ENCODE measurements around the gene WNT1. TPM values are rescaled to one million over a fixed set of nuclear protein-coding genes. Genes with fewer than 3 reads are reported as not detected.

Gene WNT1
- total and polyA plus RNA-seq, 9 of the 15 experiments (the other 6 are each of a cell fraction or from before 2014, with no cell fraction given): not detected

GRCh38 chr12:49027846-49028555 is 49.9 kb downstream of the WNT1 start:
- Histone ChIP-seq H3K9ac (ENCODE audit: insufficient read depth in 1 of 2, low read depth in 2 of 2, low read length in 2 of 2) (no peak overlapping the region), H4K20me1 (replicated peaks; ENCODE audit: control insufficient read depth, insufficient read depth, low read length) (0 out of 2 replicates have a peak, but pooled peaks cover 5% of the 10 kb centered on the region), H3K36me3 (ENCODE audit: control insufficient read depth, insufficient read depth, low read length) (peaks cover 100% of the 10 kb centered on the region), H3K4me1 (replicated peaks in 1 of 2; ENCODE audit: control insufficient read depth in 2 of 2, insufficient read depth in 2 of 2, low read length in 2 of 2) (peaks cover 0 to 7% of the 10 kb centered on the region in 2 experiments; a peak in 1 of 5 replicates), H3K4me2 (ENCODE audit: insufficient read depth, low read length) (no peak overlapping the region), H2AFZ (ENCODE audit: low read depth, low read length) (no peak overlapping the region), H3K27me3 (ENCODE audit: control insufficient read depth in 2 of 2, insufficient read depth in 2 of 2, low read length in 2 of 2) (no peaks in the 10 kb centered on the region), H3K9me1 (ENCODE audit: control insufficient read depth, insufficient read depth, low read length) (no peaks in the 10 kb centered on the region), H3K4me3 (no peak overlapping the region), H3K79me2 (ENCODE audit: control insufficient read depth, insufficient read depth, low read length) (no peaks in the 10 kb centered on the region), H3K9me3 (replicated peaks; ENCODE audit: control insufficient read depth, insufficient read depth, low read depth, low read length) (no peaks in the 10 kb centered on the region), H3K27ac (ENCODE audit: extremely low read depth, low read depth, low read length) (no peak overlapping the region)
- 98% methylated on average over 9 of the region's 9 CpGs for WGBS (ENCODE audit: insufficient coverage, low coverage, missing lambda C conversion rate)
- no TSS peak for BruUV-seq (replicated peaks)
- in situ Hi-C loops (cut with MboI) (no loop called here), intact Hi-C loops (cut with micrococcal nuclease) (no loop called here)
- POLR2A ChIA-PET: interaction anchor here (0.6 to 4.2 kb wide), 5 partner anchors 8 to 46 kb away, joined by 3 to 19 read pairs (median 5); no protein-coding TSS in a partner anchor
- CTCF ChIA-PET (ENCODE audit: low intra/inter-chr PET ratio): no interaction called here
- FAIRE-seq (no peak), ATAC-seq (no peak), DNase-seq (ENCODE audit: extremely low read depth in 1 of 4, low spot score in 3 of 4) (no peak)
- TF ChIP-seq POLR2B (IDR thresholded peaks at IDR 0.05; ENCODE audit: low read depth, partially characterized antibody) (no peak), MYNN (IDR thresholded peaks at IDR 0.05) (no peak), MYNN (CRISPR knock-in tag; IDR thresholded peaks at IDR 0.05) (no peak), NCOA2 (IDR thresholded peaks at IDR 0.05; ENCODE audit: partially characterized antibody in 2 of 2) (no peak), MBD2 (IDR thresholded peaks at IDR 0.05; ENCODE audit: borderline replicate concordance, low read depth) (no peak), NR2F6 (CRISPR knock-in tag; IDR thresholded peaks at IDR 0.05) (no peak), HOXB6 (CRISPR knock-in tag; IDR thresholded peaks at IDR 0.05; ENCODE audit: borderline replicate concordance) (no peak), SIN3A (IDR thresholded peaks at IDR 0.05; ENCODE audit: borderline replicate concordance in 2 of 2, control insufficient read depth in 1 of 2, low read depth in 2 of 2, low read length in 2 of 2) (no peak), TCF15 (CRISPR knock-in tag; IDR thresholded peaks at IDR 0.05) (no peak), GATAD2A (IDR thresholded peaks at IDR 0.05) (no peak), ZNF592 (IDR thresholded peaks at IDR 0.05) (no peak), NFIX (CRISPR knock-in tag; IDR thresholded peaks at IDR 0.05; ENCODE audit: low read depth) (no peak), MTA2 (IDR thresholded peaks at IDR 0.05; ENCODE audit: low read depth) (no peak), NFATC3 (IDR thresholded peaks at IDR 0.05) (no peak)

Measured in K562 (cell line).